WTC11 (cell line): ENCODE measurements around the gene DNAH7. TPM values are rescaled to one million over a fixed set of nuclear protein-coding genes. Genes with fewer than 3 reads are reported as not detected.

Experiments used
- ATAC-seq: fragments of 200-7000 bp; cut with Tn5 transposase; 2 replicates; pipeline ENCODE4 v1.10.0; 2021; ENCODE audit warnings: mild to moderate bottlenecking, moderate library complexity
- CTCF ChIA-PET: fragments of 300-600 bp; sonication (Branson Sonifier 250); formaldehyde crosslinking; loops from one replicate; lab custom pipeline; 2021; ENCODE audit warnings: antibody characterized with exemption; lab: Charles Lee
- POLR2A ChIA-PET: fragments of 350-600 bp; sonication (Branson Sonifier 250); formaldehyde crosslinking; loops from one replicate; lab custom pipeline; 2021; ENCODE audit warnings: antibody characterized with exemption; lab: Charles Lee
- DNase-seq: peaks from one replicate; pipeline ENCODE4 v3.0.0; 2021; ENCODE audit warnings: low spot score
- H3K27ac Mint-ChIP-seq: 2 replicates; pipeline ENCODE4 v1.8.0; 2021; ENCODE audit warnings: mixed read lengths
- H3K27me3 Mint-ChIP-seq: 2 replicates; pipeline ENCODE4 v1.8.0; 2021; ENCODE audit warnings: low read depth, mild to moderate bottlenecking, moderate library complexity, mixed read lengths
- H3K36me3 Mint-ChIP-seq: 2 replicates; pipeline ENCODE4 v1.8.0; 2021; ENCODE audit warnings: mixed read lengths
- H3K4me1 Mint-ChIP-seq: 2 replicates; pipeline ENCODE4 v1.8.0; 2022; ENCODE audit warnings: mixed read lengths
- H3K4me3 Mint-ChIP-seq: 2 replicates; pipeline ENCODE4 v1.8.0; 2021; ENCODE audit warnings: mild to moderate bottlenecking, moderate library complexity, mixed read lengths
- H3K9me3 Mint-ChIP-seq: 2 replicates; pipeline ENCODE4 v1.8.0; 2021; ENCODE audit warnings: mixed read lengths
- AFF4 ChIP-seq: sonication (generic); formaldehyde crosslinking; IDR thresholded peaks from 2 replicates; pipeline ENCODE4 v1.8.1; 2023; ENCODE audit warnings: mild to moderate bottlenecking, missing genetic modification reagents, borderline replicate concordance
- ATF1 ChIP-seq: sonication (generic); formaldehyde crosslinking; IDR thresholded peaks from 2 replicates; pipeline ENCODE4 v1.8.1; 2023; ENCODE audit warnings: mild to moderate bottlenecking, moderate library complexity, missing genetic modification reagents
- ATF6 ChIP-seq: sonication (generic); formaldehyde crosslinking; IDR thresholded peaks from 2 replicates; pipeline ENCODE4 v1.8.1; 2023; ENCODE audit warnings: mild to moderate bottlenecking, missing genetic modification reagents
- HMGA2 ChIP-seq: fragments of 250-450 bp; sonication (Bioruptor Pico); IDR thresholded peaks from 2 replicates; pipeline ENCODE4 v1.4.0; 2021; ENCODE audit warnings: mild to moderate bottlenecking, moderate library complexity
- IRF2 ChIP-seq: sonication (generic); formaldehyde crosslinking; IDR thresholded peaks from 2 replicates; pipeline ENCODE4 v1.8.0; 2022; ENCODE audit warnings: low read depth, missing genetic modification reagents, borderline replicate concordance
- KAT7 ChIP-seq: sonication (generic); formaldehyde crosslinking; IDR thresholded peaks from 2 replicates; pipeline ENCODE4 v1.8.1; 2023; ENCODE audit warnings: missing genetic modification reagents, mild to moderate bottlenecking, borderline replicate concordance
- MXD4 ChIP-seq: fragments of 250-450 bp; sonication (Bioruptor Pico); IDR thresholded peaks from 2 replicates; pipeline ENCODE4 v1.8.0; 2021; ENCODE audit warnings: mild to moderate bottlenecking, moderate library complexity, borderline replicate concordance
- NFE2L1 ChIP-seq: sonication (generic); formaldehyde crosslinking; IDR thresholded peaks from 2 replicates; pipeline ENCODE4 v1.8.1; 2023; ENCODE audit warnings: missing genetic modification reagents
- NR1H2 ChIP-seq: sonication (generic); formaldehyde crosslinking; IDR thresholded peaks from 2 replicates; pipeline ENCODE4 v1.9.0; 2021; ENCODE audit warnings: mild to moderate bottlenecking, moderate library complexity, missing genetic modification reagents
- NR2C2 ChIP-seq: sonication (generic); formaldehyde crosslinking; IDR thresholded peaks from 2 replicates; pipeline ENCODE4 v1.8.0; 2022; ENCODE audit warnings: mild to moderate bottlenecking, missing genetic modification reagents
- PREB ChIP-seq: sonication (generic); formaldehyde crosslinking; IDR thresholded peaks from 2 replicates; pipeline ENCODE4 v1.8.1; 2022; ENCODE audit warnings: mild to moderate bottlenecking, missing genetic modification reagents, moderate library complexity, borderline replicate concordance
- SMAD3 ChIP-seq: sonication (generic); formaldehyde crosslinking; IDR thresholded peaks from 2 replicates; pipeline ENCODE4 v1.8.0; 2022; ENCODE audit warnings: missing genetic modification reagents, mild to moderate bottlenecking, borderline replicate concordance
- TCF7 ChIP-seq: sonication (generic); formaldehyde crosslinking; IDR thresholded peaks from 2 replicates; pipeline ENCODE4 v1.8.0; 2022; ENCODE audit warnings: mild to moderate bottlenecking, low read depth, missing genetic modification reagents, moderate library complexity
- TEAD4 ChIP-seq: sonication (generic); formaldehyde crosslinking; IDR thresholded peaks from 2 replicates; pipeline ENCODE4 v1.8.0; 2022; ENCODE audit warnings: mild to moderate bottlenecking, missing genetic modification reagents
- USF2 ChIP-seq: sonication (generic); formaldehyde crosslinking; IDR thresholded peaks from 2 replicates; pipeline ENCODE4 v1.8.1; 2023; ENCODE audit warnings: mild to moderate bottlenecking, missing genetic modification reagents, moderate library complexity
- ZMAT4 ChIP-seq: fragments of 250-450 bp; sonication (Bioruptor Pico); IDR thresholded peaks from 2 replicates; pipeline ENCODE4 v1.9.0; 2021; ENCODE audit warnings: mild to moderate bottlenecking
- ZNF121 ChIP-seq: sonication (generic); formaldehyde crosslinking; IDR thresholded peaks from 2 replicates; pipeline ENCODE4 v1.8.0; 2023; ENCODE audit warnings: missing genetic modification reagents
- ZNF232 ChIP-seq: sonication (generic); formaldehyde crosslinking; IDR thresholded peaks from 2 replicates; pipeline ENCODE4 v1.8.0; 2022; ENCODE audit warnings: mild to moderate bottlenecking, missing genetic modification reagents
- ZNF532 ChIP-seq: fragments of 250-450 bp; sonication (Bioruptor Pico); IDR thresholded peaks from 2 replicates; pipeline ENCODE4 v1.9.0; 2021; ENCODE audit warnings: mild to moderate bottlenecking, borderline replicate concordance
- ZNF671 ChIP-seq: fragments of 250-450 bp; sonication (Bioruptor Pico); IDR thresholded peaks from 2 replicates; pipeline ENCODE4 v1.8.0; 2021; ENCODE audit warnings: mild to moderate bottlenecking
- total RNA-seq: library from RNA; stranded (reverse); gene quantifications from 3 replicates; pipeline ENCODE4 v1.2.3, GENCODE V29; 2021

Gene DNAH7
- total RNA-seq, 1 experiment from 2014 or later = 0.04 TPM

- H3K27ac Mint-ChIP-seq = no peak overlapping the region
- ATAC-seq = no peak
- DNase-seq = no peak
- no peaks in the 10 kb centered on the region; the same call in 1 of the 2 replicates for H3K9me3 Mint-ChIP-seq
- POLR2A ChIA-PET = no interaction called here
- no peak overlapping the region for H3K4me3 Mint-ChIP-seq
- H3K27me3 Mint-ChIP-seq = no peaks in the 10 kb centered on the region
- no peak for TF ChIP-seq ZMAT4
- no peak for TF ChIP-seq HMGA2
- TF ChIP-seq ZNF671 (CRISPR knock-in tag) = no peak
- TF ChIP-seq ZNF121 = no peak
- no peak for TF ChIP-seq AFF4 (CRISPR knock-in tag)
- no peak for TF ChIP-seq NR1H2
- no peak for TF ChIP-seq ATF1 (CRISPR knock-in tag)
- TF ChIP-seq MXD4 (CRISPR knock-in tag) = no peak
- no peak for TF ChIP-seq ATF6 (CRISPR knock-in tag)
- no peak for TF ChIP-seq USF2 (CRISPR knock-in tag)
- TF ChIP-seq NR2C2 (CRISPR knock-in tag) = no peak
- TF ChIP-seq TCF7 (CRISPR knock-in tag) = no peak
- TF ChIP-seq SMAD3 (CRISPR knock-in tag) = no peak
- TF ChIP-seq IRF2 (CRISPR knock-in tag) = no peak
- TF ChIP-seq ZNF532 (CRISPR knock-in tag) = no peak
- no peak for TF ChIP-seq ZNF232 (CRISPR knock-in tag)
- TF ChIP-seq TEAD4 = no peak
- no peak for TF ChIP-seq PREB (CRISPR knock-in tag)
- no peak for TF ChIP-seq NFE2L1
- TF ChIP-seq KAT7 (CRISPR knock-in tag) = no peak
- H3K4me1 Mint-ChIP-seq = no peaks in the 10 kb centered on the region
- CTCF ChIA-PET = no interaction called here
- H3K36me3 Mint-ChIP-seq = no peaks in the 10 kb centered on the region
Measured at GRCh38 chr2:196018037-196018436, 50.6 kb downstream of the DNAH7 start.
